BJ (cell line): ENCODE data around the gene LORICRIN. TPM values are rescaled to one million over a fixed set of nuclear protein-coding genes. Genes with fewer than 3 reads are reported as not detected.
A peak's percentile ranks its signal among the peaks of the same experiment; 100 is the strongest.

ENCODE experiments used
- CTCF ChIA-PET: fragments of 350-600 bp; formaldehyde crosslinking; extraction: SDS; loops from one replicate; lab custom pipeline; 2021; ENCODE audit warnings: antibody characterized with exemption, inconsistent platforms; lab: Yijun Ruan, JAX
- POLR2A ChIA-PET: fragments of 300-600 bp; sonication (Branson Sonifier 250); formaldehyde crosslinking; extraction: SDS; loops from one replicate; lab custom pipeline; 2021; ENCODE audit warnings: antibody characterized with exemption; lab: Charles Lee
- DNase-seq: peaks from one replicate; pipeline ENCODE4 v3.0.0-alpha.2; 2011; ENCODE audit warnings: low read depth
- H3K27me3 ChIP-seq: 2 replicates; pipeline ENCODE4 v1.6.0; 2011; ENCODE audit warnings: low read length; ENCODE audit not compliant: control insufficient read depth, insufficient read depth
- H3K36me3 ChIP-seq: 2 replicates; pipeline ENCODE4 v1.5.1; 2011; ENCODE audit warnings: low read length; ENCODE audit not compliant: control insufficient read depth, insufficient read depth
- H3K4me3 ChIP-seq: 2 replicates; pipeline ENCODE4 v1.5.1; 2011; ENCODE audit warnings: low read depth, mild to moderate bottlenecking, control low read depth, low read length
- polyA plus RNA-seq: library from polyadenylated mRNA; depleted of rRNA; stranded (reverse); fragments of >200 nt; gene quantifications from 2 replicates; pipeline ENCODE4 v1.2.3, GENCODE V29; 2011
- TF ChIP-seq, protein P1 (sequence below): IDR thresholded peaks from 2 replicates; pipeline ENCODE4 v1.5.1; 2011; ENCODE audit warnings: low read depth, mild to moderate bottlenecking, control low read depth, inconsistent platforms, low read length, moderate library complexity; ENCODE audit not compliant: insufficient read depth

LORICRIN gene
- polyA plus RNA-seq, 1 experiment, result not detected

DNA sequence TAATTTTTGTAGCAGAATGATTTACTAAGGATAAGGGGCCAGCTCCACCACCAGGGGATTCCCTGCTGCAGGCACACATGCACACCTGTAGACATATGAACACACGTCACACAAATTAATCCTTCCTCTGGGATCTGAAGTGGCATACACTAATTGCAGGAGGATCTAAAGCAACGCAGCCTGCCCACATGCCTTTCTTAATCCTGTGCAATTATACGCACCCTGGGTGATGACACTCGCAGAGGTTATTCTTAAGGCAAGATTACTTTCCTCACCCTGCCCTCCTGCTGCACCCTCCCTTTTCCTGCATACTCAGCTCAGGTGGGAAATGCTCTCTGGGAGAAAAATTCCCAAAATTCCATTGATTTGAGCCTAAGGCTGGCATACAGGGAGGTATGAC is 7.5 kb upstream of the LORICRIN start:
- TF ChIP-seq, protein P1, sequence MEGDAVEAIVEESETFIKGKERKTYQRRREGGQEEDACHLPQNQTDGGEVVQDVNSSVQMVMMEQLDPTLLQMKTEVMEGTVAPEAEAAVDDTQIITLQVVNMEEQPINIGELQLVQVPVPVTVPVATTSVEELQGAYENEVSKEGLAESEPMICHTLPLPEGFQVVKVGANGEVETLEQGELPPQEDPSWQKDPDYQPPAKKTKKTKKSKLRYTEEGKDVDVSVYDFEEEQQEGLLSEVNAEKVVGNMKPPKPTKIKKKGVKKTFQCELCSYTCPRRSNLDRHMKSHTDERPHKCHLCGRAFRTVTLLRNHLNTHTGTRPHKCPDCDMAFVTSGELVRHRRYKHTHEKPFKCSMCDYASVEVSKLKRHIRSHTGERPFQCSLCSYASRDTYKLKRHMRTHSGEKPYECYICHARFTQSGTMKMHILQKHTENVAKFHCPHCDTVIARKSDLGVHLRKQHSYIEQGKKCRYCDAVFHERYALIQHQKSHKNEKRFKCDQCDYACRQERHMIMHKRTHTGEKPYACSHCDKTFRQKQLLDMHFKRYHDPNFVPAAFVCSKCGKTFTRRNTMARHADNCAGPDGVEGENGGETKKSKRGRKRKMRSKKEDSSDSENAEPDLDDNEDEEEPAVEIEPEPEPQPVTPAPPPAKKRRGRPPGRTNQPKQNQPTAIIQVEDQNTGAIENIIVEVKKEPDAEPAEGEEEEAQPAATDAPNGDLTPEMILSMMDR, result no peak
- CTCF ChIA-PET, result no interaction called here

DNA sequence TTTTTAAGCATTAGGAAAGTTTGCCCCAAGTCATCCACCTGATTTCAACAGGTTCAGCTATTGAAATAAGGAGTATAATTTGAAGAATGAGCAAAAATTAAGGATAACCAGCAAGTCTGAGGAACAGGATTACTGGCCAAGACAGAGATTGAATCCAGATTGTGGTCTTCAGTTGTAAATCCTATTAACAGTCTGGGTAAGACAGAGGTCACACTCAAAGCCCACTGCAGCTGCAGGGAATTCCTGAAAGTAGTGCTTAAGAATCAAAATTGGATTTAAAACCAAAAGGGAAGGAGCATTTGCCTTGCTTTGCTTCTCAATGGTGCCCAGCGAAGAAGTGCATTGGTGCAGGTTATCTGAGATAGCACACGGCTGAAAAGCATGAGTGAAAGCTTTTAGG is 6.4 kb upstream of the LORICRIN start:
- ChIA-PET POLR2A (no interaction called here), CTCF (no interaction called here)
- Histone ChIP-seq H3K27me3 (no peaks in the 10 kb centered on the region; the same call in 1 of the 2 replicates), H3K36me3 (no peaks in the 10 kb centered on the region), H3K4me3 (no peak overlapping the region)
- TF ChIP-seq, protein P1, result no peak
- DNase-seq, result no peak

More for the DNA sequence above, 7.5 kb upstream of the LORICRIN start:
- H3K4me3 ChIP-seq, result no peak overlapping the region
- H3K36me3 ChIP-seq, result no peaks in the 10 kb centered on the region
- no peaks in the 10 kb centered on the region; the same call in 1 of the 2 replicates for H3K27me3 ChIP-seq
- POLR2A ChIA-PET, result no interaction called here
- DNase-seq, result no peak

DNA sequence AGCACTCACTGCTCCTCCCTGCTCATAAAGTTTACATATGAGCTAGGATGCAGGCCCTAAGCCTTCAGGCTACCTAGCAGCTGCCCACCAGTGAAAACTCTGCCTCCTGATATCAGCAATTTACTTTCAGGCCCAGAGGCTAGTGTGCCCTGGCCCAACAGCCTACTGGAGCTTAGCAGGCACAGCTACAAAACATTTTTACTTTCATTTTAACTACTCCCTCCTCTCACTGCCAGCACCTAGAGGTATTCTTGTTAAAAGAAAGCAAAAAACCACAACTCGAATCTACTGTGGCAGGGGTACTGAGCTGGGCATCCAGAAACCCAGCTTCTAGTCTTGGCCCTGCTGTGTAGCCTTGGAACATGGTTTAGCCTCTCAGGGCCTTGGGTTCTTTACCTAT is 5.8 kb upstream of the LORICRIN start:
- POLR2A ChIA-PET, result no interaction called here
- Histone ChIP-seq H3K36me3 (no peaks in the 10 kb centered on the region), H3K4me3 (no peak overlapping the region), H3K27me3 (no peaks in the 10 kb centered on the region; the same call in 1 of the 2 replicates)
- TF ChIP-seq, protein P1, result no peak
- CTCF ChIA-PET, result interaction anchor here (0.9 kb wide), 1 partner anchor 26 kb away, joined by 3 read pairs; no protein-coding TSS in a partner anchor
- DNase-seq, result no peak

DNA sequence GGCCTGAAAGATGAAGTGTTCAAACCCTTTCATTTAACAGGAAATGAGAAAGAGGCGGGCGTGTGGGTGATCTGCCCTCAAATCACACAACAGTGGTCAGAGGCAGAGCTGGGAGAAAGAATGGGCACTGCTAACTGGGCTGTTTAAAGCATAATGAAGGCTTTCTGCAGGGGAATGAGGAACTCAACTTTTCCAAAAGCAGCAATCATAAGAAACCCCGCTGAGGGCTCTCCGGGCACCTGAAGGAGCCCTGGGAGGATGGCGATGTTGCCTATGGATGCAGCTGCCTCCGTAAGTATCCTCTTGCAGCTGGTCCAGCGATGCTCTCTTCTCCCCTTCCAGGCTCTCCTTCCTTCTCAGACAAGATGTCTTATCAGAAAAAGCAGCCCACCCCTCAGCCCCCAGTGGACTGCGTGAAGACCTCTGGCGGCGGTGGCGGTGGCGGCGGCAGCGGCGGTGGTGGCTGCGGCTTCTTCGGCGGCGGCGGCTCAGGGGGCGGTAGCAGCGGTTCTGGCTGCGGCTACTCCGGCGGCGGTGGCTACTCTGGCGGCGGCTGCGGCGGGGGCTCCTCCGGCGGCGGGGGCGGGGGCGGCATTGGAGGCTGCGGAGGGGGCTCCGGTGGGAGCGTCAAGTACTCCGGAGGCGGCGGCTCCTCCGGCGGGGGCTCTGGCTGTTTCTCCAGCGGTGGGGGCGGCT is 1.2 kb downstream of the LORICRIN start:
- TF ChIP-seq, protein P1, result no peak
- no peaks in the 10 kb centered on the region for H3K36me3 ChIP-seq
- H3K27me3 ChIP-seq, result peaks cover 17% of the 10 kb centered on the region
- CTCF ChIA-PET, result interaction anchor here (0.6 kb wide), 1 partner anchor 32 kb away, joined by 3 read pairs; no protein-coding TSS in a partner anchor
- POLR2A ChIA-PET, result no interaction called here
- no peak for DNase-seq
- H3K4me3 ChIP-seq, result peak overlapping the region; percentile 12; the same call in 1 of the 2 replicates

DNA sequence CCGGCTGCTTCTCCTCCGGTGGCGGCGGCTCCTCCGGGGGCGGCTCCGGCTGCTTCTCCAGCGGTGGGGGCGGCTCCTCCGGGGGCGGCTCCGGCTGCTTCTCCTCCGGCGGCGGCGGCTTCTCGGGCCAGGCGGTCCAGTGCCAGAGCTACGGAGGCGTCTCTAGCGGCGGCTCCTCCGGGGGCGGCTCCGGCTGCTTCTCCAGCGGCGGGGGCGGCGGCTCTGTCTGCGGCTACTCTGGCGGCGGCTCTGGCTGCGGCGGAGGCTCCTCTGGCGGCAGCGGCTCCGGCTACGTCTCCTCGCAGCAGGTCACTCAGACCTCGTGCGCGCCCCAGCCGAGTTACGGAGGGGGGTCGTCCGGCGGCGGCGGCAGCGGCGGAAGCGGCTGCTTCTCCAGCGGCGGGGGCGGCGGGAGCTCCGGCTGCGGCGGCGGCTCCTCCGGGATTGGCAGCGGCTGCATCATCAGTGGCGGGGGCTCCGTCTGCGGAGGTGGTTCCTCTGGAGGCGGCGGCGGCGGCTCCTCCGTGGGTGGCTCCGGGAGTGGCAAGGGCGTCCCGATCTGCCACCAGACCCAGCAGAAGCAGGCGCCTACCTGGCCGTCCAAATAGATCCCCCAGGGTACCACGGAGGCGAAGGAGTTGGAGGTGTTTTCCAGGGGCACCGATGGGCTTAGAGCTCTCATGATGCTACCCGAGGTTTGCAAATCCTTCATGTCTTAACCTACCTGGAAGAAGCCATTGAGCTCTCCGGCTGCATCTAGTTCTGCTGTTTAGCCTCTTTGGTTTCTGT is 2.0 kb downstream of the LORICRIN start:
- no peaks in the 10 kb centered on the region for H3K36me3 ChIP-seq
- ChIA-PET CTCF (interaction anchor here (0.6 kb wide), 1 partner anchor 31 kb away, joined by 3 read pairs; no protein-coding TSS in a partner anchor), POLR2A (no interaction called here)
- TF ChIP-seq, protein P1, result no peak
- H3K4me3 ChIP-seq, result peak overlapping the region; percentile 12
- H3K27me3 ChIP-seq, result peaks cover 17% of the 10 kb centered on the region
- no peak for DNase-seq
